Hepatocyte (in vitro differentiated cells): ENCODE data around the gene ZSCAN29.

Experiments
- EZH2 ChIP-seq: fragments of 200-600 bp; sonication (generic); IDR thresholded peaks from 2 replicates; pipeline ENCODE4 v1.6.1; 2016; ENCODE audit warnings: antibody characterized with exemption, mild to moderate bottlenecking, borderline replicate concordance
- EZH2phosphoT487 ChIP-seq: fragments of 200-600 bp; sonication (generic); IDR thresholded peaks from one replicate; pipeline ENCODE4 v1.6.1; 2018; ENCODE audit warnings: antibody characterized with exemption, mild to moderate bottlenecking, low read depth, moderate library complexity; ENCODE audit not compliant: unreplicated experiment, severe bottlenecking
- TF ChIP-seq, protein P1 (sequence below): fragments of 200-600 bp; sonication (generic); IDR thresholded peaks from 2 replicates; pipeline ENCODE4 v1.5.1; 2016; ENCODE audit warnings: antibody characterized with exemption, mild to moderate bottlenecking; ENCODE audit not compliant: poor library complexity

DNA sequence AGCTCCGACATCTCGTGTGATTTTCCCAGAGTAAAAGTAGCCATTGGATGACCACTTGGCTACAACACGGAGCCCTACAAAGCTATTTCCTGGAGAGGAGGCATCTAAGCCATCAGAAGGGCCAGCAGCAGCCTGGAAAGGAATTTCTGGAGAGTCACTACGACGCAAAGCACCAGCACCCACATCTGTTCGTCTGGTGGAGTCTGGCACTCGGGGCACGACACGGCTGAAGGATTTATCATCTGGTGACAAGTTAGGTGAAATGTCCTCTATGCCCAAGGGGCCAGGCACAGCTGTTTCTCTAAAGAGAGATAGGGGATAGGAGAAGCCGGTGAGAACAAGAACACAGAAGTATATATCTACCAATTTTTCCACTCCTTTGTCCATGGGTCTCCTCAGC, 49.6 kb upstream of the ZSCAN29 start:
- TF ChIP-seq, protein P1, sequence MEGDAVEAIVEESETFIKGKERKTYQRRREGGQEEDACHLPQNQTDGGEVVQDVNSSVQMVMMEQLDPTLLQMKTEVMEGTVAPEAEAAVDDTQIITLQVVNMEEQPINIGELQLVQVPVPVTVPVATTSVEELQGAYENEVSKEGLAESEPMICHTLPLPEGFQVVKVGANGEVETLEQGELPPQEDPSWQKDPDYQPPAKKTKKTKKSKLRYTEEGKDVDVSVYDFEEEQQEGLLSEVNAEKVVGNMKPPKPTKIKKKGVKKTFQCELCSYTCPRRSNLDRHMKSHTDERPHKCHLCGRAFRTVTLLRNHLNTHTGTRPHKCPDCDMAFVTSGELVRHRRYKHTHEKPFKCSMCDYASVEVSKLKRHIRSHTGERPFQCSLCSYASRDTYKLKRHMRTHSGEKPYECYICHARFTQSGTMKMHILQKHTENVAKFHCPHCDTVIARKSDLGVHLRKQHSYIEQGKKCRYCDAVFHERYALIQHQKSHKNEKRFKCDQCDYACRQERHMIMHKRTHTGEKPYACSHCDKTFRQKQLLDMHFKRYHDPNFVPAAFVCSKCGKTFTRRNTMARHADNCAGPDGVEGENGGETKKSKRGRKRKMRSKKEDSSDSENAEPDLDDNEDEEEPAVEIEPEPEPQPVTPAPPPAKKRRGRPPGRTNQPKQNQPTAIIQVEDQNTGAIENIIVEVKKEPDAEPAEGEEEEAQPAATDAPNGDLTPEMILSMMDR = no peak
- TF ChIP-seq EZH2 (no peak), EZH2phosphoT487 (no peak)
